A673 (cell line): ENCODE measurements around the gene WDR76. TPM values are rescaled to one million over a fixed set of nuclear protein-coding genes. Genes with fewer than 3 reads are reported as not detected.

Experiments
- BruUV-seq: library from RNA; stranded (reverse); fragments of 400-500 nt; replicated peaks from 2 replicates; lab custom pipeline; 2021; lab: Mats Ljungman, UMichigan
- CTCF ChIA-PET: fragments of 300-600 bp; sonication (Branson Sonifier 250); formaldehyde crosslinking; loops from one replicate; lab custom pipeline; 2022; ENCODE audit warnings: antibody characterized with exemption; lab: Charles Lee
- POLR2A ChIA-PET: fragments of 300-600 bp; sonication (Branson Sonifier 250); formaldehyde crosslinking; loops from one replicate; lab custom pipeline; 2022; ENCODE audit warnings: antibody characterized with exemption; ENCODE audit not compliant: low non-redundant PET; lab: Charles Lee
- DNase-seq: peaks from one replicate; pipeline ENCODE4 v3.0.0-alpha.2; 2015; ENCODE audit warnings: low spot score
- H3K27ac ChIP-seq: fragments of 200-600 bp; sonication (generic); 2 replicates; pipeline ENCODE4 v1.5.1; 2016; ENCODE audit warnings: mixed run types, low read depth, mild to moderate bottlenecking, mixed read lengths, antibody characterized with exemption, low read length; ENCODE audit not compliant: poor library complexity, severe bottlenecking
- H3K27me3 ChIP-seq: fragments of 200-600 bp; sonication (generic); replicated peaks from 2 replicates; pipeline ENCODE4 v1.6.1; 2017; ENCODE audit warnings: mixed run types, low read depth, mild to moderate bottlenecking, mixed read lengths, antibody characterized with exemption, low read length; ENCODE audit not compliant: insufficient read depth, poor library complexity
- H3K36me3 ChIP-seq: fragments of 200-600 bp; sonication (generic); 2 replicates; pipeline ENCODE4 v1.6.1; 2016; ENCODE audit warnings: mixed run types, mild to moderate bottlenecking, mixed read lengths, antibody characterized with exemption, low read length; ENCODE audit not compliant: insufficient read depth, poor library complexity, severe bottlenecking
- H3K4me1 ChIP-seq: fragments of 200-600 bp; sonication (generic); 2 replicates; pipeline ENCODE4 v1.6.1; 2017; ENCODE audit warnings: mixed run types, mild to moderate bottlenecking, mixed read lengths, antibody characterized with exemption, low read length; ENCODE audit not compliant: insufficient read depth, poor library complexity, severe bottlenecking
- H3K4me3 ChIP-seq: fragments of 200-600 bp; sonication (generic); 2 replicates; pipeline ENCODE4 v1.5.1; 2016; ENCODE audit warnings: low read depth, mixed run types, mild to moderate bottlenecking, mixed read lengths, low read length; ENCODE audit not compliant: poor library complexity, severe bottlenecking
- H3K9me3 ChIP-seq: fragments of 200-600 bp; sonication (generic); 2 replicates; pipeline ENCODE4 v1.6.1; 2016; ENCODE audit warnings: mixed run types, low read depth, mild to moderate bottlenecking, mixed read lengths, antibody characterized with exemption, low read length; ENCODE audit not compliant: poor library complexity, severe bottlenecking
- CTCF ChIP-seq: fragments of 300-800, 200-600 bp; sonication (generic); conservative IDR thresholded peaks from 2 replicates; pipeline ENCODE4 v1.5.1; 2017; ENCODE audit warnings: low read depth, mild to moderate bottlenecking, antibody characterized with exemption, low read length, moderate library complexity, mixed read lengths
- EZH2 ChIP-seq: fragments of 200-600 bp; sonication (generic); IDR thresholded peaks from 2 replicates; pipeline ENCODE4 v1.6.1; 2017; ENCODE audit warnings: borderline replicate concordance, low read depth, mild to moderate bottlenecking, mixed read lengths, antibody characterized with exemption, low read length; ENCODE audit not compliant: poor library complexity, severe bottlenecking
- intact Hi-C: fragments of 100-400 bp; cut with micrococcal nuclease; formaldehyde crosslinking; loops from one replicate; pipeline ENCODE4 v1.10.0; 2022; ENCODE audit not compliant: unreplicated experiment
- total RNA-seq: library from RNA; stranded (reverse); gene quantifications from 2 replicates; pipeline ENCODE4 v1.2.3, GENCODE V29; 2021

WDR76 gene
- total RNA-seq, 1 experiment from 2014 or later, result 65.2 TPM

- Histone ChIP-seq H3K27ac (no peak overlapping the region), H3K27me3 (no peaks in the 10 kb centered on the region), H3K9me3 (no peaks in the 10 kb centered on the region), H3K36me3 (peaks cover 22% of the 10 kb centered on the region), H3K4me1 (no peaks in the 10 kb centered on the region), H3K4me3 (no peak overlapping the region)
- no peak for DNase-seq
- ChIA-PET CTCF (no interaction called here), POLR2A (interaction anchor here (0.7 kb wide), 1 partner anchor 585 kb away, joined by 6 read pairs; no protein-coding TSS in a partner anchor)
- no peak for TF ChIP-seq CTCF
- no peak for TF ChIP-seq EZH2
- intact Hi-C loops, result no loop called here
- no TSS peak for BruUV-seq
Measured at GRCh38 chr15:43878446-43878845, 51.6 kb downstream of the WDR76 start.

- intact Hi-C loops, result no loop called here
- ChIA-PET CTCF (no interaction called here), POLR2A (no interaction called here)
- TF ChIP-seq CTCF (no peak), EZH2 (no peak)
- H3K36me3 ChIP-seq, result peaks cover 11% of the 10 kb centered on the region
- H3K4me3 ChIP-seq, result no peak overlapping the region
- H3K9me3 ChIP-seq, result no peaks in the 10 kb centered on the region
- BruUV-seq, result no TSS peak
- DNase-seq, result no peak
- H3K27me3 ChIP-seq, result no peaks in the 10 kb centered on the region
- no peaks in the 10 kb centered on the region for H3K4me1 ChIP-seq
- H3K27ac ChIP-seq, result no peak overlapping the region
Measured at GRCh38 chr15:43879386-43880355, 52.9 kb downstream of the WDR76 start.

- TF ChIP-seq CTCF (no peak), EZH2 (no peak)
- no TSS peak for BruUV-seq
- Histone ChIP-seq H3K9me3 (no peaks in the 10 kb centered on the region), H3K27me3 (no peaks in the 10 kb centered on the region), H3K4me3 (no peak overlapping the region), H3K36me3 (peaks cover 11% of the 10 kb centered on the region), H3K27ac (no peak overlapping the region), H3K4me1 (no peaks in the 10 kb centered on the region)
- ChIA-PET POLR2A (interaction anchor here (0.5 kb wide), 1 partner anchor 19 kb away, joined by 13 read pairs; no protein-coding TSS in a partner anchor), CTCF (no interaction called here)
- DNase-seq, result no peak
- intact Hi-C loops, result no loop called here
Measured at GRCh38 chr15:43880406-43881194, 53.8 kb downstream of the WDR76 start.
